ENCODE measurements around the gene SLC24A4. TPM values are rescaled to one million over a fixed set of nuclear protein-coding genes. Genes with fewer than 3 reads are reported as not detected.

SLC24A4 gene
- total and polyA plus RNA-seq, 5 donors from 2014 or later: 0.91 TPM; not detected in 4

DNA sequence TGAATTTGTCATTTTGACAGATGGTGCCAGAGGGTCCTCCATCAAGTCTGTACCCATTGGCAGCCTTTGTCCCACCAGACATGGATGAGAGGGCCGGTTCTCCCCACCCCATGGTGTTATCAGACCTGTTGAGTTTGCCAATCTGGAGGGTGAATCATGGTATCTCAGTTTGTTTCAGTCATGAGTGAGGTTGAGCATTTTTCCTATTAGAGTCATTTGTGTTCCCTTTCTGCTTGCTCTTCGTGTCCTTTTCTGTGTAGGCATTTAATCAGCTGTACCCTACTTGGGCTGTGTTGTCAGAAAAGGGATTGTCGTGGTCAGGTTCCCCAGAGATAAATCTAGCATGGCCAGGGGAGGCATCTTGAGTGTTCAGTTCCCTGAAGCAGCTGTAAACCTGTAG is 30.5 kb downstream of the SLC24A4 start:
- Histone ChIP-seq H3K9me3 (ENCODE audit: control insufficient read depth in 2 of 2, low read length in 2 of 2) (no peaks in the 10 kb centered on the region), H3K27ac (ENCODE audit: insufficient read depth, low read length, poor library complexity, severe bottlenecking) (no peak overlapping the region), H3K27me3 (ENCODE audit: control insufficient read depth, insufficient read depth, low read length) (peaks cover 6% of the 10 kb centered on the region), H3K36me3 (ENCODE audit: control insufficient read depth, insufficient read depth, low read length) (no peaks in the 10 kb centered on the region), H3K4me1 (ENCODE audit: control insufficient read depth, insufficient read depth, low read length, poor library complexity, severe bottlenecking) (no peaks in the 10 kb centered on the region), H3K4me3 (ENCODE audit: low read depth, low read length) (no peak overlapping the region)
- no peak overlapping the region for H3K27ac Mint-ChIP-seq
- no peak for ATAC-seq (ENCODE audit: low read depth in 2 of 2)
- H3K4me1 Mint-ChIP-seq: no peaks in the 10 kb centered on the region
- H3K9me3 Mint-ChIP-seq: no peaks in the 10 kb centered on the region
- no peaks in the 10 kb centered on the region for H3K36me3 Mint-ChIP-seq
- no peaks in the 10 kb centered on the region for H3K27me3 Mint-ChIP-seq
- no peak overlapping the region for H3K4me3 Mint-ChIP-seq
- no peak for DNase-seq

DNA sequence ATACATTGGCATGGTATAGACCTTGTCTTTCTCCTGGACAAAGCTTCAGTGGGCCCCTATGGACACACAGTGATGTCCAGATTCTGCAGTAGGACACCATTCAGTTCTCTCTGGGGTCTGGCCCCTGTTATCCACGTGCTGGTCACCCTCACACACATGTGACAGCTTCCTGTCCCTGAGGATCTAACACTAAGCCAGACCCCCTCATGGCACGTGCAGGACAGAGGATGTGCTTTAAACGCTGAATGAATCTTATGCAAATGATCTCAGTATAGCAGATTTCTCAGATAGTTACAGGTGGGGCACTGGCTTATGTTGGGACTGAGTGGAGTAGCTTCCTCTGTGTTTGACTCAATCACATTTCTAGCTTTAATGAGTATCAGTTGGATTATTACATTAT is 33.7 kb downstream of the SLC24A4 start:
- no peak overlapping the region for H3K27ac ChIP-seq (ENCODE audit: insufficient read depth, low read length, poor library complexity, severe bottlenecking)
- no peak for ATAC-seq (ENCODE audit: low read depth in 2 of 2)
- H3K27me3 ChIP-seq (ENCODE audit: control insufficient read depth, insufficient read depth, low read length): peaks cover 3% of the 10 kb centered on the region
- Mint-ChIP-seq H3K4me1 (no peaks in the 10 kb centered on the region), H3K36me3 (no peaks in the 10 kb centered on the region), H3K27ac (no peak overlapping the region), H3K9me3 (no peaks in the 10 kb centered on the region), H3K4me3 (no peak overlapping the region), H3K27me3 (no peaks in the 10 kb centered on the region)
- no peak for DNase-seq
- H3K4me3 ChIP-seq (ENCODE audit: low read depth, low read length): no peak overlapping the region
- H3K9me3 ChIP-seq (ENCODE audit: control insufficient read depth in 2 of 2, low read length in 2 of 2): no peaks in the 10 kb centered on the region
- no peaks in the 10 kb centered on the region for H3K4me1 ChIP-seq (ENCODE audit: control insufficient read depth, insufficient read depth, low read length, poor library complexity, severe bottlenecking)
- H3K36me3 ChIP-seq (ENCODE audit: control insufficient read depth, insufficient read depth, low read length): no peaks in the 10 kb centered on the region

DNA sequence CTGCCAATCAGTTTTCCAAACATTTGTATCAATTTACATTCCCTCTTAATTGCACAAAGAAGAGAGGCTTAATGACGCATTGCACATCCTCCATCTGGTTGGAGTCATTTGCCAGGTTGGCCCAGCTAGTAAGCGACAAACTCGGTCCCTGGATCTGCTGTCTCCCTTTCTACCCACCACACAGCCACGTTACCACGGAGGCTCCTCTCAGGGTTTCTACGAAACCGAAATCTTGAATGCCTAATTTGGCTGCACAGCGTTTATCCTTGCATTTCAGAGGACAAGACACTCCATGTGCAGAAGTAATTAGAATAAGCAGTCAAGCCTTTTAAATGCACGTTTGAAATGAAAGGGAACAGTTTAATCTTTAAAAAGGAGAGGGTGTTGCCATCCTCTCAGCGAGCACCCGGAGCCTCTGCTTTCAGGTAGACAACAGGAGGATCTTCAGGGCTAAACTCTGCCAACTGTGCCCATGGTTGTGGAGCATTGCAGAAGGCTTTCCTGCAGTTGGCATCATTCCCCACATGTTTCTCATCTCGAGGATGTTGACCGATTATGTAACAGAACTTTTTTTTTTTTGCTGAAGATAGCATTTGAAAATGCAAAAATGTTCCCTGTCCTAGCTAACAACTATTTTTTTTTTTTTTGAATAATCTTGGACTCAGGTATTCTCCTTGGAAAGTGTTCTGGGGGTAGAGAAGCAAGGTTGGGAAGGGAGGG is 37.8 kb downstream of the SLC24A4 start:
- no peak for DNase-seq
- Histone ChIP-seq H3K27me3 (ENCODE audit: control insufficient read depth, insufficient read depth, low read length) (no peaks in the 10 kb centered on the region), H3K27ac (ENCODE audit: insufficient read depth, low read length, poor library complexity, severe bottlenecking) (no peak overlapping the region), H3K4me3 (ENCODE audit: low read depth, low read length) (no peak overlapping the region), H3K36me3 (ENCODE audit: control insufficient read depth, insufficient read depth, low read length) (no peaks in the 10 kb centered on the region), H3K9me3 (ENCODE audit: control insufficient read depth in 2 of 2, low read length in 2 of 2) (no peaks in the 10 kb centered on the region), H3K4me1 (ENCODE audit: control insufficient read depth, insufficient read depth, low read length, poor library complexity, severe bottlenecking) (no peaks in the 10 kb centered on the region)
- Mint-ChIP-seq H3K9me3 (peaks cover 0 to 2% (median 0%) of the 10 kb centered on the region in 7 donors), H3K27me3 (peaks cover 9% of the 10 kb centered on the region), H3K4me3 (no peak overlapping the region), H3K4me1 (no peaks in the 10 kb centered on the region), H3K36me3 (no peaks in the 10 kb centered on the region), H3K27ac (no peak overlapping the region)
- no peak for ATAC-seq (ENCODE audit: low read depth in 2 of 2)

DNA sequence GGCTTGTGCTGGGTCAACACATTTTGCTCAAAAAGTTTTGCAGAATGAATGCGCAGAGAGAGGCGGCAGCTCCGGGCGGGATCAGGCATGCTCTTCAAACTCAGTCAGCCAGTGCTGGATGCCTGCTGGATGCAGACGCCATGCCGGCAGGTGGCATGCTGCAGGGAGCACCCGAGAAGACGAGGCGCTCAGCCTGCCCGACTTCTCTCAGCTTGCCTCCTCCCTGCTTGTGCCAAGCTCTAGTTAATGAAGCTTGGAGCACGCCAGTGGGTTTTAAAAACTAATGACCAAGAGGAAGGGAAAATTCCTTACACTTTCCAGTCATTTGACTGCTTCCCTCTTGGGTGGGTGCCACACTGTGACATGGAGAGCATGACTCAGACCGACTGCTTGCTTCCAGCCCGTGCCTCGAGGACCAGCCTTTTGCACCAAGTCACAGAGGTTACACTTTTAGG is 39.8 kb downstream of the SLC24A4 start:
- Mint-ChIP-seq H3K36me3 (no peaks in the 10 kb centered on the region), H3K4me3 (no peak overlapping the region), H3K4me1 (no peaks in the 10 kb centered on the region), H3K27ac (no peak overlapping the region), H3K27me3 (peaks cover 9% of the 10 kb centered on the region), H3K9me3 (peaks cover 0 to 2% (median 0%) of the 10 kb centered on the region in 7 donors)
- H3K4me1 ChIP-seq (ENCODE audit: control insufficient read depth, insufficient read depth, low read length, poor library complexity, severe bottlenecking): no peaks in the 10 kb centered on the region
- H3K4me3 ChIP-seq (ENCODE audit: low read depth, low read length): no peak overlapping the region
- H3K27ac ChIP-seq (ENCODE audit: insufficient read depth, low read length, poor library complexity, severe bottlenecking): no peak overlapping the region
- H3K27me3 ChIP-seq (ENCODE audit: control insufficient read depth, insufficient read depth, low read length): no peaks in the 10 kb centered on the region
- H3K9me3 ChIP-seq (ENCODE audit: control insufficient read depth in 2 of 2, low read length in 2 of 2): no peaks in the 10 kb centered on the region
- no peak for ATAC-seq (ENCODE audit: low read depth in 2 of 2)
- no peaks in the 10 kb centered on the region for H3K36me3 ChIP-seq (ENCODE audit: control insufficient read depth, insufficient read depth, low read length)
- DNase-seq: no peak

DNA sequence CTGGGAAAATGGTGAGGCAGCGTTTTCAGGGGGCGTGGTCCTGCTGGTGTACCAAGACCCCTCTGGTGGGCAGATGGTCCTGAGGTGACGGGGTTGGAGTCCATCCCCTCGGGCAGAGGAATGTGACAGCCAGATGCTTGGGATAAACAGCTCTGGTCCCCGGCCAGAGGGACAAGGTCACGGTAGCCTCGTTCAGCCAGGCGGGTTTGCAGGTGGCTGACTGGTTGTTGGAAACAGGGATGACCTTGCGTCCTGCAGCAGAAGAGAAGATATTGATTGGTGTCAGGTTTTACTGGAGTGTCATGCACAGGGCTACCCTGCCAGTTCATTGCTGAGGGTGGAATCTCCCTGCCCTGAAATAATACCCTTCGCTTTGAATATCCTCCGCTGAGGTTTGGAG is 43.3 kb downstream of the SLC24A4 start:
- no peaks in the 10 kb centered on the region for H3K27me3 ChIP-seq (ENCODE audit: control insufficient read depth, insufficient read depth, low read length)
- no peaks in the 10 kb centered on the region for H3K36me3 ChIP-seq (ENCODE audit: control insufficient read depth, insufficient read depth, low read length)
- no peaks in the 10 kb centered on the region for H3K4me1 ChIP-seq (ENCODE audit: control insufficient read depth, insufficient read depth, low read length, poor library complexity, severe bottlenecking)
- no peaks in the 10 kb centered on the region for H3K9me3 ChIP-seq (ENCODE audit: control insufficient read depth in 2 of 2, low read length in 2 of 2)
- peaks cover 17% of the 10 kb centered on the region for H3K27me3 Mint-ChIP-seq
- H3K4me3 ChIP-seq (ENCODE audit: low read depth, low read length): no peak overlapping the region
- H3K27ac ChIP-seq (ENCODE audit: insufficient read depth, low read length, poor library complexity, severe bottlenecking): no peak overlapping the region
- peaks cover 0 to 2% (median 0%) of the 10 kb centered on the region in 4 donors for H3K4me1 Mint-ChIP-seq
- H3K9me3 Mint-ChIP-seq: peaks cover 0 to 2% (median 0%) of the 10 kb centered on the region in 7 donors
- no peak overlapping the region for H3K27ac Mint-ChIP-seq
- ATAC-seq (ENCODE audit: low read depth in 2 of 2): no peak
- DNase-seq: no peak
- no peaks in the 10 kb centered on the region for H3K36me3 Mint-ChIP-seq
- H3K4me3 Mint-ChIP-seq: no peak overlapping the region

DNA sequence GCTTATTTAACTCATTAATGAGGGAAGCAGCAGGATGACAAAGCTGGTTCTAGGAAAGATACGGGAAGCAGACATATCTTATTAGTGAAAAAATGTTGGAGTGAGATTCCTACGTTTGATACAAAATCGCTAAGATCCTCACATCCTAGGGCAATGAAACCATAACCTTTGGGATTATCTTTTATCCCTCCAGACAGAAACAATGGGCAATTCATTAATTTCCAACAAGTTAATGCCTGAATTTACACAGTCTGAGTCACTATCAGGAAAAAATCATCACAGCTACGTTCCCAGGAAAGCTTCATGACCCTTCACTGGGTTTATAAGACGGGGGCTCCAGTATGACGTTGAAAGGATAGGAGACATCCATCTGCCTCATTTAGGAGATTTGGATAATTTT is 45.0 kb downstream of the SLC24A4 start:
- Mint-ChIP-seq H3K27me3 (peaks cover 11% of the 10 kb centered on the region), H3K27ac (no peak overlapping the region)
- no peak for DNase-seq

DNA sequence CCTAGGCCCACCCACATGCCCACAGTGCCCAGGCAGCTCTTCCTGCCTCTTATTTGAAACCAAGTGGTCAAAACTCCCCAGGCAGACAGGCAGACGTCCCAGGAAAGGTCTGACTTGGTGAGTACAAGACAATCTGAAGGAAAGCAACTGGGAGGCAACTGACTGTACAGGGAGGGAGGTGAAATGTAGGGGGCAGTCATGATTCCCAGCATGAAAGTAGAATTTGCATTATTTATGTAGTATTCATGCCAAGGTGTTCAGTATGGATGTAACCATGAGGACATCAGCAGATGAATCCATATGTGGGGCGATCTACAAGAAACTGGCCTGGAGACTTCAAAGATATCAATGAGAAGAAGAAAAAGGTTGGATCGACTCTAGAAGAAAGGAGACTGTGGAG is 46.1 kb downstream of the SLC24A4 start:
- no peak overlapping the region for H3K27ac ChIP-seq (ENCODE audit: insufficient read depth, low read length, poor library complexity, severe bottlenecking)
- H3K4me3 ChIP-seq (ENCODE audit: low read depth, low read length): no peak overlapping the region
- Mint-ChIP-seq H3K4me1 (peaks cover 0 to 2% (median 0%) of the 10 kb centered on the region in 4 donors), H3K4me3 (no peak overlapping the region), H3K36me3 (no peaks in the 10 kb centered on the region), H3K27me3 (peaks cover 11% of the 10 kb centered on the region), H3K27ac (no peak overlapping the region), H3K9me3 (peaks cover 0 to 5% (median 0%) of the 10 kb centered on the region in 7 donors)
- no peaks in the 10 kb centered on the region for H3K27me3 ChIP-seq (ENCODE audit: control insufficient read depth, insufficient read depth, low read length)
- no peak for DNase-seq
- H3K9me3 ChIP-seq (ENCODE audit: control insufficient read depth in 2 of 2, low read length in 2 of 2): no peaks in the 10 kb centered on the region
- no peaks in the 10 kb centered on the region for H3K36me3 ChIP-seq (ENCODE audit: control insufficient read depth, insufficient read depth, low read length)
- no peaks in the 10 kb centered on the region for H3K4me1 ChIP-seq (ENCODE audit: control insufficient read depth, insufficient read depth, low read length, poor library complexity, severe bottlenecking)
- ATAC-seq (ENCODE audit: low read depth in 2 of 2): no peak

More for the DNA sequence above, 45.0 kb downstream of the SLC24A4 start:
- Histone ChIP-seq H3K36me3 (ENCODE audit: control insufficient read depth, insufficient read depth, low read length) (no peaks in the 10 kb centered on the region), H3K27me3 (ENCODE audit: control insufficient read depth, insufficient read depth, low read length) (no peaks in the 10 kb centered on the region), H3K9me3 (ENCODE audit: control insufficient read depth in 2 of 2, low read length in 2 of 2) (no peaks in the 10 kb centered on the region), H3K27ac (ENCODE audit: insufficient read depth, low read length, poor library complexity, severe bottlenecking) (no peak overlapping the region), H3K4me1 (ENCODE audit: control insufficient read depth, insufficient read depth, low read length, poor library complexity, severe bottlenecking) (no peaks in the 10 kb centered on the region), H3K4me3 (ENCODE audit: low read depth, low read length) (no peak overlapping the region)
- peaks cover 0 to 5% (median 0%) of the 10 kb centered on the region in 7 donors for H3K9me3 Mint-ChIP-seq
- no peaks in the 10 kb centered on the region for H3K36me3 Mint-ChIP-seq
- H3K4me3 Mint-ChIP-seq: no peak overlapping the region
- peaks cover 0 to 2% (median 0%) of the 10 kb centered on the region in 4 donors for H3K4me1 Mint-ChIP-seq
- no peak for ATAC-seq (ENCODE audit: low read depth in 2 of 2)

DNA sequence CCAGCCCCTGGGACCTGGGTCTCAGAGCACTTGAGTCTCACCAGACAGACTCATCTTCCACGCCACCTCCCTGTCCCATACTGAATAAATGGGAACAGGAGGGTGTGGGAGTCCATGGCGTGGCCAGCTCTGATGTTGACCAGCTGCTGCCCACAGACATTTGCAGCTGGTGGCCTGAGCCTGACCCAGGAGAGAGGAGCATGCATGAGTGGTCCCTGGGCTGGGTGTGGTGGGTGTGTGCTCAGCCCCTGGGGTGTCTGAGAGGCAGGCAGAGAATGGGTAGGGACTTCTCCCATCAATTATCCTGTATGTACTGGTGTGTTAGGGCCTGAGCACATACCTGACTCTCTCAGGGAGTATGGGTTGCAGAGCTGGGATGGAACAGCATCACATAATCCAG is 49.3 kb downstream of the SLC24A4 start:
- H3K36me3 ChIP-seq (ENCODE audit: control insufficient read depth, insufficient read depth, low read length): no peaks in the 10 kb centered on the region
- ATAC-seq (ENCODE audit: low read depth in 2 of 2) (no peak), DNase-seq (no peak)
- peaks cover 13% of the 10 kb centered on the region for H3K27me3 Mint-ChIP-seq
- H3K27ac Mint-ChIP-seq: no peak overlapping the region
- H3K36me3 Mint-ChIP-seq: no peaks in the 10 kb centered on the region
- peaks cover 0 to 2% (median 0%) of the 10 kb centered on the region in 4 donors for H3K4me1 Mint-ChIP-seq
- H3K4me3 Mint-ChIP-seq: no peak overlapping the region
- H3K27me3 ChIP-seq (ENCODE audit: control insufficient read depth, insufficient read depth, low read length): no peaks in the 10 kb centered on the region
- no peak overlapping the region for H3K27ac ChIP-seq (ENCODE audit: insufficient read depth, low read length, poor library complexity, severe bottlenecking)
- H3K4me1 ChIP-seq (ENCODE audit: control insufficient read depth, insufficient read depth, low read length, poor library complexity, severe bottlenecking): no peaks in the 10 kb centered on the region
- H3K9me3 ChIP-seq (ENCODE audit: control insufficient read depth in 2 of 2, low read length in 2 of 2): no peaks in the 10 kb centered on the region
- no peak overlapping the region for H3K4me3 ChIP-seq (ENCODE audit: low read depth, low read length)
- peaks cover 0 to 5% (median 0%) of the 10 kb centered on the region in 7 donors for H3K9me3 Mint-ChIP-seq
